Gastrocnemius medialis (tissue), 4 donors: ENCODE measurements around the gene TMEM174.

Experiments
- POLR2A ChIP-seq, 2 donors: fragments of 450-650 bp; IDR thresholded peaks; one replicate each; pipeline ENCODE4 v1.6.1; 2017; ENCODE audit warnings: antibody characterized with exemption in 2 of 2, mild to moderate bottlenecking in 2 of 2, moderate library complexity in 2 of 2
- TF ChIP-seq, protein P1 (sequence below), 5 experiments: fragments of 450-650 bp in 3 of 5; fragments of 200-600 bp in 2 of 5; sonication (generic) in 2 of 5; IDR thresholded peaks in 4 of 5; conservative IDR thresholded peaks in 1 of 5; 1 replicate in 4 of 5; 2 replicates in 1 of 5; pipeline ENCODE4 v1.5.1; 2016 to 2019; ENCODE audit warnings: antibody characterized with exemption in 5 of 5, mild to moderate bottlenecking in 3 of 5, moderate library complexity in 3 of 5

GRCh38 chr5:73198833-73199592 lies 26.0 kb downstream of the TMEM174 start:
- no peak for TF ChIP-seq POLR2A (IDR thresholded peaks at IDR 0.05)
- TF ChIP-seq, protein P1, sequence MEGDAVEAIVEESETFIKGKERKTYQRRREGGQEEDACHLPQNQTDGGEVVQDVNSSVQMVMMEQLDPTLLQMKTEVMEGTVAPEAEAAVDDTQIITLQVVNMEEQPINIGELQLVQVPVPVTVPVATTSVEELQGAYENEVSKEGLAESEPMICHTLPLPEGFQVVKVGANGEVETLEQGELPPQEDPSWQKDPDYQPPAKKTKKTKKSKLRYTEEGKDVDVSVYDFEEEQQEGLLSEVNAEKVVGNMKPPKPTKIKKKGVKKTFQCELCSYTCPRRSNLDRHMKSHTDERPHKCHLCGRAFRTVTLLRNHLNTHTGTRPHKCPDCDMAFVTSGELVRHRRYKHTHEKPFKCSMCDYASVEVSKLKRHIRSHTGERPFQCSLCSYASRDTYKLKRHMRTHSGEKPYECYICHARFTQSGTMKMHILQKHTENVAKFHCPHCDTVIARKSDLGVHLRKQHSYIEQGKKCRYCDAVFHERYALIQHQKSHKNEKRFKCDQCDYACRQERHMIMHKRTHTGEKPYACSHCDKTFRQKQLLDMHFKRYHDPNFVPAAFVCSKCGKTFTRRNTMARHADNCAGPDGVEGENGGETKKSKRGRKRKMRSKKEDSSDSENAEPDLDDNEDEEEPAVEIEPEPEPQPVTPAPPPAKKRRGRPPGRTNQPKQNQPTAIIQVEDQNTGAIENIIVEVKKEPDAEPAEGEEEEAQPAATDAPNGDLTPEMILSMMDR (IDR thresholded peaks at IDR 0.05 in 4 of 5, conservative IDR thresholded peaks at IDR 0.05 in 1 of 5): no peak
